K562 (cell line): ENCODE measurements around the gene CDC45. TPM values are rescaled to one million over a fixed set of nuclear protein-coding genes. Genes with fewer than 3 reads are reported as not detected.
"Not testable (repeated sequence)": the region's sequence is repeated elsewhere in the genome, so short reads cannot be mapped to it uniquely, and the experiment has no call there.

ENCODE experiments used
- ARHGAP35 ChIP-seq: fragments of 450-650 bp; IDR thresholded peaks from 2 replicates; pipeline ENCODE4 v1.6.1; 2018; ENCODE audit not compliant: partially characterized antibody
- ELF4 ChIP-seq: fragments of 450-650 bp; formaldehyde crosslinking; IDR thresholded peaks from 2 replicates; pipeline ENCODE4 v1.4.0; 2022; ENCODE audit warnings: missing genetic modification characterization
- JUNB ChIP-seq: fragments of 450-650 bp; formaldehyde crosslinking; conservative IDR thresholded peaks from 2 replicates; pipeline ENCODE4 v1.4.0; 2020; ENCODE audit warnings: mild to moderate bottlenecking
- OTX1 ChIP-seq: fragments of 450-650 bp; formaldehyde crosslinking; IDR thresholded peaks from 2 replicates; pipeline ENCODE4 v1.4.0; 2022; ENCODE audit warnings: mild to moderate bottlenecking
- PBX2 ChIP-seq, 2 experiments: IDR thresholded peaks in 1 of 2; conservative IDR thresholded peaks in 1 of 2; 2 replicates each; pipeline ENCODE4 v1.6.1; 2016; ENCODE audit warnings: low read depth in 2 of 2, mild to moderate bottlenecking in 1 of 2, missing compliant biosample characterization in 1 of 2, missing genetic modification characterization in 1 of 2, moderate library complexity in 1 of 2
- PTTG1 ChIP-seq: fragments of 450-650 bp; IDR thresholded peaks from 2 replicates; pipeline ENCODE4 v1.6.1; 2016; ENCODE audit warnings: low read depth, mild to moderate bottlenecking, missing genetic modification characterization, missing compliant biosample characterization
- SNAPC5 ChIP-seq: fragments of 250-450 bp; sonication (Bioruptor Pico); IDR thresholded peaks from 2 replicates; pipeline ENCODE4 v1.8.0; 2021; ENCODE audit warnings: moderate library complexity, mild to moderate bottlenecking, inconsistent platforms
- STAT6 ChIP-seq: sonication (generic); formaldehyde crosslinking; IDR thresholded peaks from 2 replicates; pipeline ENCODE4 v1.8.1; 2023; ENCODE audit warnings: mild to moderate bottlenecking, missing genetic modification reagents
- ZBTB40 ChIP-seq, 2 experiments: fragments of 450-650 bp in 1 of 2; sonication (generic) in 1 of 2; formaldehyde crosslinking in 1 of 2; IDR thresholded peaks; 2 replicates each; pipeline versions ENCODE4 v1.7.1 to v1.9.0; 2016 to 2022; ENCODE audit warnings: inconsistent platforms in 1 of 2, mild to moderate bottlenecking in 1 of 2, missing genetic modification reagents in 1 of 2
- polyA plus RNA-seq, 8 experiments: library from polyadenylated mRNA; depleted of rRNA in 4 of 8; stranded (reverse) in 5 of 8; unstranded in 3 of 8; fragments of >200 nt; fragmentation: Nextera tagmentation in 2 of 8; fragmentation: Illumina TruSeq in 1 of 8; extraction: Ambion mirVana in 2 of 8; extraction: Trizol in 1 of 8; gene quantifications; 2 replicates each; pipeline versions ENCODE4 v1.2.1 to v1.2.3, GENCODE V29; 2011 to 2014; ENCODE audit warnings: inconsistent platforms in 1 of 8, missing spikeins in 1 of 8
- total RNA-seq, 7 experiments: library from RNA; depleted of rRNA in 6 of 7; stranded (reverse); fragments of >200 nt in 6 of 7; fragmentation: Illumina TruSeq in 2 of 7; extraction: Trizol in 2 of 7; gene quantifications; 2 replicates each; pipeline versions ENCODE4 v1.2.1 to v1.2.3, GENCODE V29; 2011 to 2021; ENCODE audit warnings: low replicate concordance in 1 of 7

Gene CDC45
- total and polyA plus RNA-seq, 9 of the 15 experiments (the other 6 are each of a cell fraction or from before 2014, with no cell fraction given), result 251 to 580 (median 410) TPM

- TF ChIP-seq PBX2 (CRISPR knock-in tag; IDR thresholded peaks at IDR 0.05; ENCODE audit: low read depth) (0 out of 2 replicates have a peak, but pooled peaks have one; percentile 16), STAT6 (CRISPR knock-in tag) (0 out of 2 replicates have a peak, but pooled peaks have one; percentile 30), JUNB (CRISPR knock-in tag) (0 out of 2 replicates have a peak, but pooled peaks have one; percentile 32), PTTG1 (tag) (peak; percentile 21; the same call in 1 of the 2 replicates), SNAPC5 (CRISPR knock-in tag) (0 out of 2 replicates have a peak, but pooled peaks have one; percentile 12), OTX1 (CRISPR knock-in tag) (0 out of 2 replicates have a peak, but pooled peaks have one; percentile 38), ZBTB40 (CRISPR knock-in tag; IDR thresholded peaks at IDR 0.05) (peak; percentile 7; the same call in 1 of the 2 replicates), ELF4 (CRISPR knock-in tag) (peak; percentile 83; the same call in 1 of the 2 replicates), ARHGAP35 (peak; percentile 61)
- not testable (repeated sequence) for TF ChIP-seq PBX2 (tag; conservative IDR thresholded peaks at IDR 0.05; ENCODE audit: low read depth); ZBTB40 (IDR thresholded peaks at IDR 0.05)
These were observed 34.3 kb upstream of the CDC45 start (continued) for GRCh38 chr22:19445279-19445982.
